HG02981 (cell line): ENCODE results near the gene UNC5A.

Experiments used
- ATAC-seq: cut with Tn5 transposase; IDR thresholded peaks from one replicate; pipeline ENCODE4 v1.9.1; 2021; ENCODE audit warnings: mild to moderate bottlenecking, moderate library complexity; ENCODE audit not compliant: unreplicated experiment

Gene UNC5A

DNA sequence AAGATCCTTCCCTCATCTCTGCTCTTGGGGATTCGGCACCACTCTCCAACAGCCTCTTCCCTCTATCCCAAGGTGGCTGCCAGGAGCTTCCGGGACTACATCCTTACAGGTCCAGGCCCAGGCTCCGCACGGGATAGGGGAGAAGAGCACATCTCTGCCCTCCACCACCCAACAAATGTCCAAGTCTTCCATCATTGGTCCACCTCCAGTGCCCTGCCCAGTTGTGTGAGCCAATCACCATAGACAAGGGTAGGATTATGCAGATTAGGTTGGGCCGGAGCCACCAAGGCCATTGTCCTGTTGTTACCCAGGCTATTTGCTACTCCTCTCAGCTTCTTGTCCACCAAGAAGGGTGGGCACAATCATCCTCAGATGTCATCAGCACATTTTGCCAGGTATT is 9.1 kb downstream of the UNC5A start:
- no peak for ATAC-seq

DNA sequence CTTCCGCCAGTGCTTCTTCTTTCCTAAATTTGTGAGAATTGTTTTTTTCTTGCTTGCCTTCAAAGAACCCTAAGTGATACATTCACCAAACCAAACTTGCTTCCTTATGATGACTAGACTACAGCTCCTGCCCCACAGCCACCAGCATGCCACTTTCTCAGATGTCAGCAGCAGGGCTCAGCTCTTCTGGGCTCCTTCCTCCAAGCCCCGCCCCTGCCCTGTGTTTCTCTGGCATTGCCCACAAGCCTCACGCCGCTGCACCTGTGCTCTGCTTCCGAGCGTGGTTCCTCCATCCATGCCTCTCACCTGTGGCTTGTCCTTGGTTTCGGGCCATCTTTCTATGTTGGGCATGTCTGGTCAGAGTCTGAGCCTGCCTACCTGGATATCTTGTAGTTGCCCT is 10.6 kb downstream of the UNC5A start:
- no peak for ATAC-seq

DNA sequence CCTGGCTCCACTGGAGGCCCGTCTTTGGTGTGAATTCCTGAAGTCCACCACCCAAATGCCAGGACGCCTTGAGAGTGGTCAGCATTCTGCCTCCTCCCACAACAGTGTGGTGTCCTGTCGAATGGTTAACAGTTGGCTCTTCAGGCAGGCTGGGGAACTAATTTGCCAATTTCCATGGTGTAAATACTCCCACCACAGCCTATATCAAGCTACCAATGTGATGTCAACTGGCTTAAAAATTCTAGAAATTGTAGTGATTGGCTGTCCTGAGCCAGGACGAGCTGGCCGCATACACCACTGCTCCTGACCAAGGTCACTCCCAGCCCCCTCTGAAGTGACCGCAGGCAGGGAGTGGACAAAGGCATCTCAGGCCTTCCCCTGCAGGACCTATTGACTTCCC is 11.1 kb downstream of the UNC5A start:
- no peak for ATAC-seq

DNA sequence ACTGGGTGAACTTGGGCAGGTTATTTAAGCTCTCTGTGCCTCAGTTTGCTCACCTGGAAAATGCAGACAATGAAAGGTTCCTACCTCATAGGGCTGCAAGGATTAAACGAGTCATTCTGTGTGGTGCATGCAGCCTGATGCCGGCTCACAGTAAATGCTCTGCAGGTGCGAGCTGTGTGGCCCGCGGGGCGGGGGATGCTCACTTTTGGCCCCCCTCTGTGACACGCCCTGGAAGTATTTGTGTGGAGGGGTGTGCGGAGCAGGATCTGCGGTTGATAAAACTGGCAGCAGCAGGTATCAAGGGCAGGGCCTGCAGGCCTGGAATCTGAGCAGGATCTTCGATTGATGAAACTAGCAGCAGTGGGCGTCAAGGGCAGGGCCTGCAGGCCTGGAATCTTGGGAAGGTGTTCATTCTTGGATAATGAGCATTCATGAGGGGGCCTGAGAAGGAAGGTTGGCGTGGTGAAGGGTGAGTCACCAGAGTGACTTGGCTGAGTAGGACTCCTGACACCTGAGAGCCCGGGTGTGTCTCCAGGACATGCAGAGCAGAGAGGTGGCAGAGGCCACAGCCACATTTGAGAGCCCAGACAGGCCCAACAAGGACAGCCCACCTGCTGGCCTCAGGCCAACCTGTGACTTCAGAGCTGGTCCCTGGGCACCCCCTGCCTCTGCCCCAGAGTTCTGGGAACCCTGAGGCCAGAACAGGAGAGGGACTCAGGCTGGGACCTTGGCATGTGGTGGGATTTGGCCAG is 11.9 kb downstream of the UNC5A start:
- ATAC-seq, result no peak

DNA sequence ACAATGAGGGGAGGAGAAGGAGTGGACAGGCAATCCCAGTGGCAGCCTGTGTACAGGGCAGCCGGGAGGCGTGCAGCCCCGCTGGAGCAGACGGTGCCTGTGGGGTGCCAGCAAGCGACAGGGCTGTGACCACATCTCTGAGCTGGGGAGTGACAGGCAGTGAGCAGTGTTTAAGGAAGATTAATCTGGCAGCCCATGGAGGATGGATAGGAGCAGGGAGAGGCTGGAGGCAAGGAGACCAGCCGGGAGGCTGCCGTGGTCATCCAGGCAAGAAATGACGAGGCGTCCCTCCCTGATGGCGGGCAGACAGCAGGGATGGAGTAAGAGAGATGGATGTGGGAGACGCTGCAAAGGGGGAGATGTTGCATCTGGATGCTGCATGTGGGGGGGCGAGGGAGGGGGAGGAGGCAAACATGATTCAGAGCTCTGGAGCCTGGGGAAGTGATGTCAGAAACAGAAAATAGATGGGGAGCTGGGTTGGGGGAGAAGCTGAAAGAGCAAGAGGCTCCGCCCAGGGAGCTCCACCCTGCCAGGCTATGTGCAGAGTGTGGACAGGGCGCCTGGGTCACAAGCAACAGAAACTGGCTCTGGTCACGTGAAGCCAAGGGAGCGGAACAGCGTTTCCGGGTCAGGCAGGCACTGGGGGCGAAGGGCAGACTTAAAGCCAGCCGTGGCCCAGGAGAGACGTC is 12.6 kb downstream of the UNC5A start:
- ATAC-seq, result no peak

DNA sequence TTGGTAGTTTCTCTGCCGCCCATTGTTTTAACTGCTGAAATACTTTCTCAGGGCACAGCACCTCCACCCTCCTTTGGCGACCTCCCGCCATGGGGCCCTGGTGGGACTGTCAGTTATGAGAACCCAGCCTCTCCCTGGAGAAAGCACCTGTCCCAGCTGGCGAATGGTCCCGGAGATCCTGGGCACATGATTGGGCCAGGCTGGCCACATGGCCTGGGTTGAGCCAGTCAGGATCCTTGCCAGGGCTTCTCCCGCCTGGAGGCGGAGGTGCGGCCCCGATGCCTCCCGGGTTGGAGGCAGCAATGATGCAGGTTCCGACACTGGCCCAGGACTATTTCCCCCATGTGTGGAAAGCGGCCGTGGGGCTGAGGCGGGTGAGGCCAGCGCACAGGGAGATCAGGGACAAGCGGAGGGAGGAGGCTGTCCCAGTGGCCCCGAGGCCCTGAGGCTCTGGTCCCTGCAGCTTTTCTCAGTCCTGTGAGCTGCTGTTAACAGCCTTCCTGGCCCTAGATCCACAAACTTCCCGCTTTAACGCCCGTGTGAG is 13.6 kb downstream of the UNC5A start:
- no peak for ATAC-seq

DNA sequence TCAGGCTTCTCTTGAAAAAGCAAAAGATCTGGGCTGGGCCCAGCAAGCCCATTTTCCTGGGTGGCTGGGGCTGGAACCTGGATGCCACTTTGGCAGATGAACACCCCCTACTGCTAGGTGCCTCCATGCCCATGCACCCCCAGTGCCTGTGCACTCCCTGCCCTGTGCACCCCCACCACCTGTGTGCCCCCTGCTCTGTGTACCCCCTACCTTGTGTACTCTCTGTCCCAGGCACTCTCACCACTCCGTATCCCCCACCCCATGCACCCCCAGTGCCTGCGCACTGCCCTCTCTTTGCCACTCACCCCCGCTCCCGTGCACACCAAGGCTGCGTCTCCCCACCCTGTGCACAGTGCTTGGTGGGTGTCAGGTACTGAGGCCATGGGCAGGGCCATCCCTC is 14.2 kb downstream of the UNC5A start:
- ATAC-seq, result no peak

DNA sequence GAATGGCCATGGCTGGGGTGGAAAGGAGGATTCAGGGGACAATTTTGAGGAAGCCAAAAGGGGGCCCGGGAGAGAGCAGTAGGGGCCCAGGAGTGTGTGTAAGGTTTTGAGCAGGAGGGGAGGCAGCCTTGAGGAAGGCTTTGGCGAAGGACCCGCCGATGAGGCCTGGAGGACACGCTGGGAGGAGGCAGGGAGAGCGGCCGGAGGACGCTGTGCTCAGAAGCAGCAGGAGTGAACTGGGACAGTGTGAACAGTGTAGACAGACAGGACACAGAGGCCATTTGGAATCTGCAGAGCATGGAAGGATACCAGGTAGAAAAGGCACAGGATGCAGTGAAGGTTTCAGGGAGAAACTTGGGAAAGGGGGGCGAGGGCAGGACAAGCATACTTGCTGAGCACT is 14.9 kb downstream of the UNC5A start:
- no peak for ATAC-seq

DNA sequence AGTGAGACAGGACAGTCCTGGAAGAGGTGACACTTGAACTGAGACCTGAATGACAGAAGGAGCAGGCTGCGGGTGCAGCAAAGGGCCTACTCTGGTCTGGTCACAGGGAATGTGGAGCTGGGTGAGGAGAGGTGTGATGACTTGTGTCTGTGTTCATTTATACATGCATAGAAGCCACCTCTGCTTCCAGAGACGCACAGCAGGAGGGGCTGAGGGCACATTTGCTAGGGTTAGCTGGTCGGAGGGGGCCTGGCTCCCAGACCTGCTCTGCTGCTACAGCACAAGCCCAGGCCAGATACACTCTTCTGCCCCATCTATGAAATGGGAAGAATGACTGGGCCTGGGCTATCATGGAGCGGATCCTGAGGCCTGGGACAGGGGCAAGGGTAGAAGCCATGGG is 15.6 kb downstream of the UNC5A start:
- no peak for ATAC-seq

DNA sequence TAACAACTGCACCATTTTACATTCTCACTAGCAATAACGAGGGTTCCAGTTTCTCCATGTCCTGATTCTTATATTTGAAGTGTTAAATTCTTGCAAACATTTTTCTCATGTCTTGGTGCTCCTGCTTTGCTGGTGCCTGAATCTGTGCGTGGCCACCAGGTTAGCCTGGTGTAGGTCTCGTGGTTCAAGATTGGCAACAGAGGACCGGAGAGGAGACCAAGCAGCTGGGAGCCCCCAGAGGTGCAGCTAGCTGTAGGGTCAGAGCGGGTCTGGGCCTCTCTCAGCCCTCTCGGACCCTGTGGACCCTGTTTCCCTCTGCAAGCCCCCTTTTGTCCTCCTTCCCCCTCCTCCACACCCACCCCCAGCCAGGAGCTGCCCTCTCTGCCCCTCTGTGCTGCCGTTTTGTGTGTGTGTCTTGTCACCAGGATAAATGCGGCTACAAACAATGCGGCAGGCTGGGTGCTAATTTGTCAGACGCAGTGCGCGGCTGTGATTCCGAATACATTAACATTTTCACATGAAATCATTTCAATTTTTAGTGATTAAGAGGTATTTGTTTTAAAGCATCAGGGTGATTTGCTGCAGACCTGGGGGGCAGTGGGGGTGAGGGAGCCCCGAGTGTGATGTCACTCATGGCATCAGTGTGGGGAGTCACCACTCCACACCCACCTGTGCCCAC is 17.5 kb downstream of the UNC5A start:
- no peak for ATAC-seq

DNA sequence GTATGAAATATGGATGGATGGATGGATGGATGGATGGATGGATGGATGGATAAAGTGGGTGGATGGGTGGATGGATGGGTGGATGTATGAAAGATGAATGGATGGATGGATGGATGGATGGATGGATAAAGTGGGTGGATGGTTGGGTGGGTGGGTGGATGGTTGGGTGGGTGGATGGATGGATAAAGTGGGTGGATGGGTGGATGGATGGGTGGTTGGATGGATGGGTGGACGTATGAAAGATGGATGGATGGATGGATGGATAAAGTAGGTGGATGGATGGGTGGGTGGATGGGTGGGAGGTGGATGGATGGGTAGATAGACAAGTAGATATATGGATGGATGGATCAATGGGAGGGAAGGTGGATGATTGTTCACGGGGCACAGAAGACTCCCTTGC is 19.0 kb downstream of the UNC5A start:
- ATAC-seq, result no peak

DNA sequence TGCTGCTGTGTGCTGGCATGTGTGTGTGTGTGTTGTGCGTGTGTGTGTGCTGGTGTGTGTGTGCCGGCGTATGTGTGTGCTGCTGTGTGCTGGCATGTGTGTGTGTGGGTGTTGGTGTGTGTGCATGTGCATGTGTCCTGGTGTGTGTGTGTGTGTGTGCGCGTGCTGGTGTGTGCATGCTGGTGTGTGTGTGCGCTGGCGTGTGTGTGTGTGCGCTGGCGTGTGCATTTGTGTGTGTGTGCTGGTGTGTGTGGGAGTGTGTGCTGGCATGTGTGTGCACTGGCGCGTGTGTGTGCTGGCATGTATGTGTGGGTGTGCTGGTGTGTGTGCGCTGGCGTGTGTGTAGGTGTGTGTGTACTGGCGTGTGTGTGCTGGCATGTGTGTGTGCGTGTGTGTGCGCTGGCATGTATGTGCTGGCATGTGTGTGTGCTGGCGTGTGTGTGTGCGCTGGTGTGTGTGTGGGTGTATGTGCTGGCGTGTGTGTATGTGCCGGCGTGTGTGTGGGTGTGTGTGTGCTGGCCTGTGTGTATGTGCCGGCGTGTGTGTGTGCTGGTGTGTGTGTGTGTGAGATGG is 20.1 kb downstream of the UNC5A start:
- ATAC-seq, result no peak

DNA sequence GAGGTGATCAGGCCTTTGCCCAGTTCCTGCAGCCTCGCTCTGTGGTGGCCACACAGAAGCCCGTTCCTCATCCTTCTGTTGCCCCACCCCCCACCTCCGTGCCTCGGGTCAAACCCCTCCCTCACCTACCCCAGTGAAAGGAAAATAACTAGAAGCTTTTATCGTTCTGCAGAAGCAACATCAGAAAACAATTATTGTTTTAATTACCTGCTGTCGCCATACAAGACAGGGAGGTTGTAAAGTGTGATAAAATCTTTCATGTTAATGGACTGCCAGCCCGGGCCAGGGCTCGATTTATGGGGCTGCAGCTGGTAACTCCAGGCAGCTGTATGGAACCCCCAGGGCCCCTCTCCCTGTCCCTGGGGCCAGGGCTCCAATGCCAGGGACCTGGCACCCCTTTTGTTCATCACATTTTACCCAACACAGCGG is 20.6 kb downstream of the UNC5A start:
- ATAC-seq, result no peak

DNA sequence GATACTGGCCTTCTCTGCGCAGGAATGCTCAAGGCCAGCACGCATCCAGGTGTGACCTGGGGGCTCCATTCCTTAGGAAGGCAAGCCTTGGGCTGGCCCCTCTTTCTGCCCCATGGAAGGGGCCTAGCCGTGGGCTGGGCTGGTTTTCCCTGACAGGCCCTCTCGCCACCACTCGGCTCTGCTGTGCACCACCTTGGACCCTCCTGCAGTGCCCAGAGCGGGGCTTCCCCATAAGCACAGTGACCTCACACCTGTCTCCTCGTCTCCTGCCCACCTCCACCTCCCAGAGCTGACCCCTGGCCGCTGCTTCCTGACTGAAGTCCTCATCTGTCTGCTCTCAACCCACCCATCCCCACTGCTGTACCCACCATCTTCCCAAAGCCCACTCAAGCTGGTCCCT is 21.1 kb downstream of the UNC5A start:
- no peak for ATAC-seq

DNA sequence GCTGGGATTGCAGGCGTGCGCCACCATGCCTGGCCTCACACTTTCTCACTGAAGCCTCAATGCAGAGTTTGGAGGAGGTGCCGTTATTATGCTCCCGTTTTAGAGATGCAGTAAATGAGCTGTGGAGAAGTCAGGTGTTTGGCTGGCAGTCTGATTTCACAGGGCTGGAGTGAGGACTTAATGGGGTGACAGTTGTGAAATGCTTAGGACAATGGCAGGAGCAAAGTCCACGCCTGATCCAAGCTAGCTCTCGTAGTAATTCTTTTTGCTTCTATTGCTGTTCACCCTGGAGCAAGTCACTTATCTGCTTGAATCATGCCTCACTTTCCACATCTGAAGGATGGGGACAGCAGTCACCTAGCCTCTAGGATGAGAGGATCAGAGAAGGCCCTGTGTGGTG is 21.8 kb downstream of the UNC5A start:
- no peak for ATAC-seq

DNA sequence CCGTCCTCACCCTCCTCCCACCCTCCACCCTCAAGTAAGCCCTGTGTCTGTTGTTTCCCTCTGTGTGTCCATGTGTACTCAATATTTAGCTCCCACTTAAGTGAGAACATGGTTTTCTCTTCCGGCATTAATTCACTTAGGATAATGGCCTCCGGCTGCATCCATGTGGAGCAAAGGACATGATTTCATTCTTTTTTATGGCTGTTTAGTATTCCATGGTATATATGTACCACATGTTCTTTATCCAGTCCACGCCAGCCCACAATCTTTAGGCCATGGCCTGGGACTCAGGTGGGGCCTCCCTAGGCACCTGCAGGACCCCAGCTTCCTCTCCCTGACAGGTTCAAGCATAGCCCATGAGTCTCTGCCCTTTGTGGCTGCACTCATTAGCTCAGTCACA is 22.9 kb downstream of the UNC5A start:
- ATAC-seq, result no peak

DNA sequence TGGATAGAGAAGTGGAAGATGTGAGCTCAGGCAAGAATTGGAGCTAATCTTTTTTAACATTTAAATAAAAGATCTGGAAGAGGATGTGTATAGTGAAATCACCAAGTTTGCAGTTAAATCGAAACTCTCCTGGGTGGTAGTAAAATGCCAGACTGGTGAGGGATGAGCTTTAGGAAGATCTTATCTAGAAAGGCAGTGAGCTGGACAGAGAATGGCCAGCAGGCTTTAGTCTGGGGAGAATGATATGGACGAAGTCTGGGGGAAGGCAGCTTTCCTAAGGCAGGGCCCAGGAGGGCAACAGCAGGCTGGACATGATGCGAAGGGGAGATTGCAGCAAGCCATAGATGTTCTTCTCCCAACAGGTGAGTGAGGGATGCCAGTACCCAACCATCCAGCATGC is 25.6 kb downstream of the UNC5A start:
- no peak for ATAC-seq

DNA sequence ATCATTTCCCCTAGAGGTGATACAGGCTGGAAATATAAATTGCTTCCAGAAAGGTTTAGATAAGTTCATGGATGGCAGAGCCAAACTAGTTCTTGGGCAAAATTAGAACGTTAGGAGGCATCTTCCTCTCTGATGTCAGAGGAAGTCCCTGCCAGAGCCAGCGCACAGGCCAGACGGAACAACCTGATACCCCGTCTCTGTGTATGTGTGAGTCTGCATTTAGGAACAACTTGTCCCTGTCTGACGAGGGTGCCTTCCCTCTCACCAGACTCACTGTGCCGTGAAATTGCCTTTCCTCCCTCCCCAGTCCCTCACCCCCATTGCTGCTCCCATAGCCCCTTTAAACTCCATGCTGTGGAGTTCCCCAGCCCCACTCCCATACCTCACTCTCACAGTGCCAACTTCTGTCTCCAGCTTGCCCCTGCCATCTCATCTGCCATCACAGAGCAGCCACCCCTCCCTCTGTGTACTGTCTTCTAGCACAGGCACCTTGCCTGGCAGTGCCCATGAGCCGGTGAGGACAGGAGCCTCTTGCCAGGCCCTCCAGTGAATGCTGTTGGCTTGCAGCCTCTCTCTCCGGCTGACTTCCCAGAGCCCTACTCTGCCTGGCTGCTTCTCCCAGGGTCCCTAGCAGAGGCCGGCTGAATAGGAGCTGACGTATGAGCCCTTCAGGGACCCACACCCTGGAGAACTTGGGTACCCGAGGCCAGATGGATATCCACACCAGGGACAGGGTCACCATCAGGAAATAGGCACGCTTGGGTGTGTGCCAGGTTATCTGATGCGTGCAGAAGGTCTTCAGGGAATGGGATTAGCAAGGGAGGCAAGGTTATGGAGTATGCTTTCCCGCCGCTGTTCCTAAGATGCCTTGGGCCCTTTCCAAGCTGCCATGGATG is 26.7 kb downstream of the UNC5A start:
- ATAC-seq, result no peak

DNA sequence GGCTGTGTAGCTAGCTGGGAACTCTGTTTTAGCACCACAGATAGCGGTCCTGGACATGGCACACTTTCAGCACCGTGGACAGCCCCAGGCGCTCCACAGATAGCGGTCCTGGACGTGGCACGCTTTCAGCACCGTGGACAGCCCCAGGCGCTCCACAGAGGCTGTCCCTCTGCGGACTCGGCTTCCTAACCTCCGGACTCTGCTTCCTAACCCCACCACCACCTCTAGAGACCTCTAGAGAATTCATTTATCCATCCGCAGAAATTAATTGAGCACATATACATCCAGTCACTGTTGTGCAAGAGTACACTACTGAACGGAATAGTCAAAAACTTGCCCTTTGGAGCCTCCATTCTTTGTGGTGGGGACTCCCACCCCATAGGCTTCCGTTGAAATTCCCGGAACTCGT is 27.4 kb downstream of the UNC5A start:
- no peak for ATAC-seq

DNA sequence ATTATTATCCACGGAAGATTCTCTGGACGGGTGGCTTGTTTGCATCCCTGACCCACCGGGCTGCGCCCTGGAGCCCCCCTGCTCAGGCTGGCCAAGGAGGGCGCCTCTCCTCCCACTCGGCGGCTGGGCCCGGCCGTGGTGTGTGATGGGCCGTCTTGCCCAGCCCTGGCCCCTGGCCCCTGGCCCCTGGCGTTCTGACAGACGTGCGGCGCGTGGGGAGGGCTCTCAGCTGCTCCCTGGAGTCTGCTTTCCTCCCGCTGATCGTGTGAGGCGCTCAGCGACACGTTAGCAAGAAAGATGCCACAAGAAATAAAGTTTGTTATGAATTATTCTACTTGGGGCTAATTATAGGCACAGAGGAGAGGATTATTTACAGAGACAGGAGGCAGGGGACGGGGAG is 33.3 kb downstream of the UNC5A start:
- no peak for ATAC-seq

DNA sequence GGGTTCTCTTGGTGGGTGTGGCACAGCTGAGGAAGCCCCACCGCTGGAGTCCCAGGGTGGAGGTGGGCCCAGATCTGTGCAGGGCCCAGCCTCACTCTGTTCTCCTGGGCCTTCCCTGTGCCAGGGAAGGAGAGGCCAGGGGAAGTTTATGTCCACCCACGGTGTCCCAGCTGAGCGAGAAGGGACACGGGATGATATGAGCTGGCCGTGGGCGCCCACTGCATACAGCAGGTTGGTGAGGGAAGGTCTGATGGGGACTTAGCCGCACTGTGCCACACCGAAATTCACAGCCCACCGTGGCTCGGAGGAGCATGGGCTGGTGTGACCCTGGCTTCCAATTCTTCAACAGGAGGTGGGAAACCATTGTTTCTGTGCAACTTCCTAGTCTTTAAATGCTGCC is 33.9 kb downstream of the UNC5A start:
- ATAC-seq, result no peak
